GM12878 (cell line): ENCODE results near the gene TRPM8. TPM values are rescaled to one million over a fixed set of nuclear protein-coding genes. Genes with fewer than 3 reads are reported as not detected.

ENCODE experiments used
- polyA plus RNA-seq, 11 experiments: library from polyadenylated mRNA; depleted of rRNA in 4 of 11; unstranded in 6 of 11; stranded (reverse) in 5 of 11; fragments of >200 nt; fragmentation: Nextera tagmentation in 4 of 11; fragmentation: Illumina TruSeq in 1 of 11; extraction: Ambion mirVana in 4 of 11; extraction: Trizol in 1 of 11; gene quantifications; 1 replicate in 1 of 11; 2 replicates in 10 of 11; pipeline versions ENCODE4 v1.2.1 to v1.2.3, GENCODE V29; 2011 to 2016; ENCODE audit warnings: inconsistent platforms in 2 of 11, missing spikeins in 2 of 11, low read depth in 1 of 11
- total RNA-seq, 4 experiments: library from RNA; depleted of rRNA in 3 of 4; stranded (reverse); fragments of >200 nt in 3 of 4; fragmentation: Illumina TruSeq in 1 of 4; extraction: Trizol in 1 of 4; gene quantifications; 2 replicates each; pipeline versions ENCODE4 v1.2.1 to v1.2.3, GENCODE V29; 2013 to 2021

The TRPM8 gene
- total and polyA plus RNA-seq, 10 of the 15 experiments (the other 5 are each of a cell fraction or from before 2014, with no cell fraction given) = 3.9 TPM; not detected in 9

Other genes starting within 250 kb of the TRPM8 start
Only the 7 nearest of the 10 such genes appear.
- not detected in 2 replicates for gene UGT1A5, start 204.5 kb upstream of the TRPM8 start, total RNA-seq (2014; rRNA removed)
- not detected in 2 replicates for gene UGT1A5, start 204.5 kb upstream of the TRPM8 start, total RNA-seq (2014; rRNA removed; fragmentation: Illumina TruSeq; extraction: Trizol)
- gene UGT1A5, start 204.5 kb upstream of the TRPM8 start, total RNA-seq (2021) = not detected in 2 replicates
- gene UGT1A5, start 204.5 kb upstream of the TRPM8 start, polyA plus RNA-seq (2011; rRNA removed) = not detected in 2 replicates
- gene UGT1A5, start 204.5 kb upstream of the TRPM8 start, polyA plus RNA-seq (2014; fragmentation: Illumina TruSeq; extraction: Trizol) = not detected in 2 replicates
- gene UGT1A5, start 204.5 kb upstream of the TRPM8 start, polyA plus RNA-seq (2014; fragmentation: Nextera tagmentation; extraction: Ambion mirVana) = not detected
- not detected in 2 replicates for gene UGT1A5, start 204.5 kb upstream of the TRPM8 start, polyA plus RNA-seq (2014; rRNA removed)
- gene UGT1A5, start 204.5 kb upstream of the TRPM8 start, polyA plus RNA-seq (2016; fragmentation: Nextera tagmentation; extraction: Ambion mirVana) = not detected
- gene UGT1A4, start 198.6 kb upstream of the TRPM8 start, total RNA-seq (2014; rRNA removed) = not detected in 2 replicates
- not detected in 2 replicates for gene UGT1A4, start 198.6 kb upstream of the TRPM8 start, total RNA-seq (2014; rRNA removed; fragmentation: Illumina TruSeq; extraction: Trizol)
- 0.21 TPM in 1 of 2 replicates, not detected in the other for gene UGT1A4, start 198.6 kb upstream of the TRPM8 start, total RNA-seq (2021)
- not detected in 2 replicates for gene UGT1A4, start 198.6 kb upstream of the TRPM8 start, polyA plus RNA-seq (2011; rRNA removed)
- not detected in 2 replicates for gene UGT1A4, start 198.6 kb upstream of the TRPM8 start, polyA plus RNA-seq (2014; fragmentation: Illumina TruSeq; extraction: Trizol)
- not detected for gene UGT1A4, start 198.6 kb upstream of the TRPM8 start, polyA plus RNA-seq (2014; fragmentation: Nextera tagmentation; extraction: Ambion mirVana)
- gene UGT1A4, start 198.6 kb upstream of the TRPM8 start, polyA plus RNA-seq (2014; rRNA removed) = not detected in 2 replicates
- not detected for gene UGT1A4, start 198.6 kb upstream of the TRPM8 start, polyA plus RNA-seq (2016; fragmentation: Nextera tagmentation; extraction: Ambion mirVana)
- gene UGT1A3, start 188.3 kb upstream of the TRPM8 start, total RNA-seq (2014; rRNA removed) = not detected in 2 replicates
- not detected in 2 replicates for gene UGT1A3, start 188.3 kb upstream of the TRPM8 start, total RNA-seq (2014; rRNA removed; fragmentation: Illumina TruSeq; extraction: Trizol)
- gene UGT1A3, start 188.3 kb upstream of the TRPM8 start, total RNA-seq (2021) = not detected in 2 replicates
- gene UGT1A3, start 188.3 kb upstream of the TRPM8 start, polyA plus RNA-seq (2011; rRNA removed) = not detected in 2 replicates
- gene UGT1A3, start 188.3 kb upstream of the TRPM8 start, polyA plus RNA-seq (2014; fragmentation: Illumina TruSeq; extraction: Trizol) = not detected in 2 replicates
- not detected for gene UGT1A3, start 188.3 kb upstream of the TRPM8 start, polyA plus RNA-seq (2014; fragmentation: Nextera tagmentation; extraction: Ambion mirVana)
- not detected in 2 replicates for gene UGT1A3, start 188.3 kb upstream of the TRPM8 start, polyA plus RNA-seq (2014; rRNA removed)
- gene UGT1A3, start 188.3 kb upstream of the TRPM8 start, polyA plus RNA-seq (2016; fragmentation: Nextera tagmentation; extraction: Ambion mirVana) = not detected
- gene UGT1A1, start 157.1 kb upstream of the TRPM8 start, total RNA-seq (2014; rRNA removed) = not detected in 2 replicates
- gene UGT1A1, start 157.1 kb upstream of the TRPM8 start, total RNA-seq (2014; rRNA removed; fragmentation: Illumina TruSeq; extraction: Trizol) = not detected in 2 replicates
- gene UGT1A1, start 157.1 kb upstream of the TRPM8 start, total RNA-seq (2021) = not detected in 2 replicates
- gene UGT1A1, start 157.1 kb upstream of the TRPM8 start, polyA plus RNA-seq (2011; rRNA removed) = not detected in 2 replicates
- gene UGT1A1, start 157.1 kb upstream of the TRPM8 start, polyA plus RNA-seq (2014; fragmentation: Illumina TruSeq; extraction: Trizol) = not detected in 2 replicates
- gene UGT1A1, start 157.1 kb upstream of the TRPM8 start, polyA plus RNA-seq (2014; fragmentation: Nextera tagmentation; extraction: Ambion mirVana) = not detected
- gene UGT1A1, start 157.1 kb upstream of the TRPM8 start, polyA plus RNA-seq (2014; rRNA removed) = not detected in 2 replicates
- gene UGT1A1, start 157.1 kb upstream of the TRPM8 start, polyA plus RNA-seq (2016; fragmentation: Nextera tagmentation; extraction: Ambion mirVana) = not detected
- not detected in 2 replicates for gene MROH2A, start 139.0 kb upstream of the TRPM8 start, total RNA-seq (2014; rRNA removed)
- not detected in 2 replicates for gene MROH2A, start 139.0 kb upstream of the TRPM8 start, total RNA-seq (2014; rRNA removed; fragmentation: Illumina TruSeq; extraction: Trizol)
- gene MROH2A, start 139.0 kb upstream of the TRPM8 start, total RNA-seq (2021) = not detected in 2 replicates
- gene MROH2A, start 139.0 kb upstream of the TRPM8 start, polyA plus RNA-seq (2011; rRNA removed) = not detected in 2 replicates
- gene MROH2A, start 139.0 kb upstream of the TRPM8 start, polyA plus RNA-seq (2014; fragmentation: Illumina TruSeq; extraction: Trizol) = not detected in 2 replicates
- gene MROH2A, start 139.0 kb upstream of the TRPM8 start, polyA plus RNA-seq (2014; fragmentation: Nextera tagmentation; extraction: Ambion mirVana) = not detected
- not detected in 2 replicates for gene MROH2A, start 139.0 kb upstream of the TRPM8 start, polyA plus RNA-seq (2014; rRNA removed)
- not detected for gene MROH2A, start 139.0 kb upstream of the TRPM8 start, polyA plus RNA-seq (2016; fragmentation: Nextera tagmentation; extraction: Ambion mirVana)
- 27.0 and 28.9 TPM in 2 replicates for gene HJURP, start 62.8 kb upstream of the TRPM8 start, total RNA-seq (2014; rRNA removed)
- 35.3 and 35.4 TPM in 2 replicates for gene HJURP, start 62.8 kb upstream of the TRPM8 start, total RNA-seq (2014; rRNA removed; fragmentation: Illumina TruSeq; extraction: Trizol)
- 45.6 and 49.6 TPM in 2 replicates for gene HJURP, start 62.8 kb upstream of the TRPM8 start, total RNA-seq (2021)
- gene HJURP, start 62.8 kb upstream of the TRPM8 start, polyA plus RNA-seq (2011; rRNA removed) = 57.4 and 68.9 TPM in 2 replicates
- gene HJURP, start 62.8 kb upstream of the TRPM8 start, polyA plus RNA-seq (2014; fragmentation: Illumina TruSeq; extraction: Trizol) = 45.2 and 49.7 TPM in 2 replicates
- 10 to 100 TPM; 12.7 to 12.9 TPM for gene HJURP, start 62.8 kb upstream of the TRPM8 start, polyA plus RNA-seq (2014; fragmentation: Nextera tagmentation; extraction: Ambion mirVana)
- gene HJURP, start 62.8 kb upstream of the TRPM8 start, polyA plus RNA-seq (2014; rRNA removed) = 43.6 and 43.7 TPM in 2 replicates
- 10 to 100 TPM; 52.4 to 63.1 TPM for gene HJURP, start 62.8 kb upstream of the TRPM8 start, polyA plus RNA-seq (2016; fragmentation: Nextera tagmentation; extraction: Ambion mirVana)
- not detected in 2 replicates for gene SPP2, start 133.3 kb downstream of the TRPM8 start, total RNA-seq (2014; rRNA removed)
- gene SPP2, start 133.3 kb downstream of the TRPM8 start, total RNA-seq (2014; rRNA removed; fragmentation: Illumina TruSeq; extraction: Trizol) = not detected in 2 replicates
- gene SPP2, start 133.3 kb downstream of the TRPM8 start, total RNA-seq (2021) = 0.37 TPM in 1 of 2 replicates, not detected in the other
- gene SPP2, start 133.3 kb downstream of the TRPM8 start, polyA plus RNA-seq (2011; rRNA removed) = not detected in 2 replicates
- gene SPP2, start 133.3 kb downstream of the TRPM8 start, polyA plus RNA-seq (2014; fragmentation: Illumina TruSeq; extraction: Trizol) = not detected in 2 replicates
- gene SPP2, start 133.3 kb downstream of the TRPM8 start, polyA plus RNA-seq (2014; fragmentation: Nextera tagmentation; extraction: Ambion mirVana) = not detected
- gene SPP2, start 133.3 kb downstream of the TRPM8 start, polyA plus RNA-seq (2014; rRNA removed) = not detected in 2 replicates
- not detected for gene SPP2, start 133.3 kb downstream of the TRPM8 start, polyA plus RNA-seq (2016; fragmentation: Nextera tagmentation; extraction: Ambion mirVana)